Measurements from ENCODE around the gene XRCC4.
A peak's percentile ranks its signal among the peaks of the same experiment; 100 is the strongest.
"Not testable (repeated sequence)": the region's sequence is repeated elsewhere in the genome, so short reads cannot be mapped to it uniquely, and the experiment has no call there.

The XRCC4 gene

DNA sequence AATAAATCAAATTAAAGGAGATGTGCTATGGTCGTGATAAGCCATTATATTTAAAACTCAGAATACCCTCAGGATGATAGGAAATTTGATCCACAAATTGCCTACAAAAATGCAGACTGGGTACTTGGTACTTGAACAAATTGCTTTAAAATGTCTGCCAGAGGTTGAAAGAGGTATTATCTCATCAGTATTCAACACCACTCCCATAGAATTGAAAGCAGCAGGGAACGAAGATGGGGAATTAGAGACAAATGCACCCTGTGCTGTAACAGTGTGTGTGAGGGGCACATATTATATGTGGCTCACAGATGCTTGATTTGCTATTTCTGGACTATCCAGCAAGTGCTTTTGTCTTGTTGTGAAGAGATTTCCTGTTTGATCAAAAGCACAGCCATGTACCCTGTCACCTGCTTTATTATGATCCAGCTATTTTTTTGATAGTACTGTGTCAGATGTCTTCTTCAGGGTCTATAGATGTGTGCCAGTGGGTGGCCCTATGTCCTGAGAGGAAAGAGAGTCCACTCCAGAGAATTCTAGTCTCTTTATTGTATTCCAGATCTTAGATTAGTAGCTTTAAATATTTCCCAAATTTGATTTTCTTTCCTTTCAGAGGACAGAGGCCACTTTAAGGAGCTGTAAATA, 120.1 kb downstream of the XRCC4 start:
- DNase-seq, result no peak

DNA sequence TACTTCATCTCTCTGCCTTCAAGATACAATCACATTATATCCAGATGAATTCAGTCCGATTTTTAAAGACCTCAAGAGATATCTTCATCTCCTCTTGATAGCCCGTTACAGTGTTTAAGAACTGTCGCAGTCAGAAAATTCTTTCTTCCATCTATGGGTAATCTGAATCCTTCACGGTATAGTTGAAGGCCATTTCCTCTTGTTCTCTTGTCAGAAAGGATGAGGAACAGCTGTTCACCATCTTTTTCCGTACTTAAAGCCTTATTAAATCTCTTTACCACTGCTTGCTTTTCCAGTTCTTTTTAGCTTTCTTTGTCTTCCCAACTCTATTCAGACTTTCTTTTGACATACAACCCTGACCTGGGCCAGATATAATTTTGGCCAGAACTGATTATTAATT, 121.8 kb downstream of the XRCC4 start:
- DNase-seq, result no peak

DNA sequence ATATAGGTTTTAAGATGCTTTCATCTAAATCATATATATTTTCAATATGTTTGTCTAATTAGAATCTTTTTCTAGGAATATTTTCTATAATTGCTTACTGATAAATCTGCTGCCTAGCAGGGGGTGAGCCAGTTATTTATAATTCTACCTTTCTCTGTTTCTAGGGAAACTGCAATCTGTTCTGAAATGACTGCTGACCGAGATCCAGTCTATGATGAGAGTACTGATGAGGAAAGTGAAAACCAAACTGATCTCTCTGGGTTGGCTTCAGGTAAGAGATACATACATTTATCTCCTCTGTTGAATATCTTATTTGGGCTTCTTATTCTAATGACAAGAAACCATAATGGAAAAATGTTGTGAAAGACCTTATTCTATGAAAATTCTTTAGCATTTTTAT, 127.3 kb downstream of the XRCC4 start:
- no peak for DNase-seq

DNA sequence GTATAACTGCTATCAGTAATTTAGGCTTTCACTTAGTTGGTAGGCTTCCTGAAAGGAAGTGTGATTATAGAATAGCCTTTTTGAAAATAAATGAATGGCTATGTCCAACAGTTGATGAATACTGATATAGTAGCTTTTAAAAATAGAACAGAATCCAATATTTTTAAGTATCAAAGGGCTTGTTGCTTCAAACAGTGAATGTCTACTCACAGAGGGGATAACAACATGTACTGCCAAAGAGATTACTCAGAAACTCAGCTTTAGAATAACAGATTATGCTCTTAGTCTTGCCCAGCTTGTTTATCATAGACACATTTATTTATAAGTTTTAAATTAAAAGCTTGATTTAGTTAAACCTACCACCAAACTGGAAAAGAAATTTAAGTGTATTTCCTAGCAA, 132.6 kb downstream of the XRCC4 start:
- no peak for DNase-seq

DNA sequence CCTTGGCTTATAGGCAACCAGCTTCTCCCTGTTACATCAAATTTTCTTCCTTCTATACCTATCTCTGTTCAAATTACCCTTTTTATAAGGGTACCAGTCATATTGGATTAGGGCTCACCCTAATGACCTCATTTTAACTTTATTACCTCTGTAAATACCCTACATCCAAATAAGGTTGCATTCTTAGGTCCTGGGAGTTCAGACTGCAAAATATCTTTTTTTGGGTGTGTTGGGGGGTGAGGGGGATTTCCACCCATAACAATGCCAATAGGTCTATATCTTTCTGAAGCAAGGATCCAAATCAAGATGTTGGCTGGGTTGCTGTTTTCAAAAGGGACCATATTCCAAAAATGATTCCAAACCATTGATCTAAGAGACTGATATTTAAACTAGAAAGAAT, 141.7 kb downstream of the XRCC4 start:
- DNase-seq, result no peak

DNA sequence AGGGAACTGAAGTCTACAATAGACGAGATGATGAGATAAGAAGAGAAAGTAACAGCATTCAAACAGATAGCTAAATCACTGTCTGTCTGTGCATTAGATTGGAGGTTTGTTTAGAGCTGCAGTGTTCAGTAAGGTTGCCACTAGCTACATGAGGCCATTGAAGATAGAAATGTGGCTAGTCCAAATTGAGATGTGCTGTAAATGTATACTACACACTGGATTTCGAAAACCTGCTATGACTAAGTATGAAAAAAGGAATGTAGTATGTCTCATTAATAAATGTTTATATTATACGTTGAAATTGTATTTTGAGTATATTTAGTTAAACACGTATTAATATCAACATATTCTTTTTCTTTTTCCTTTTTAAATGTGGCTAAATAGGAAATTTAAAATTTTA, 142.1 kb downstream of the XRCC4 start:
- DNase-seq, result peak; percentile 5

DNA sequence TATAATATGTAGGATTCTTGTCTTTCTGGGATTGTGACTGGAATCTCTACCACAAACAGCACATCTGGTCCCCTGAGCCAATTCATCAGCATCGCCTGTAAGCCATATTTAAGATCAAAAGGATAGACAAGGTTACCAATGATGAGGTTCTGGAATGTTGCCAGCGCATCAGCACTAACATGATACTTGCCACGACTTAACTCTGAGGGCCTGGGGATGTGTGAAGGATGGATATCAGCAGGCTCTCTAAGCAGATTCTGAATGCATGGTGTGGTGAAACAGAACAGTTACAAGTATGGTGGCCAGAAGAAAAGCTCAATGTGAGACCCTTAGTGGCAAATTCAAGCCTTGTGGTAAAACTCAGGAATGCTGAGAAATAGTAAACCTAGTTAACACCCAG, 143.0 kb downstream of the XRCC4 start:
- peak; percentile 5 for DNase-seq

DNA sequence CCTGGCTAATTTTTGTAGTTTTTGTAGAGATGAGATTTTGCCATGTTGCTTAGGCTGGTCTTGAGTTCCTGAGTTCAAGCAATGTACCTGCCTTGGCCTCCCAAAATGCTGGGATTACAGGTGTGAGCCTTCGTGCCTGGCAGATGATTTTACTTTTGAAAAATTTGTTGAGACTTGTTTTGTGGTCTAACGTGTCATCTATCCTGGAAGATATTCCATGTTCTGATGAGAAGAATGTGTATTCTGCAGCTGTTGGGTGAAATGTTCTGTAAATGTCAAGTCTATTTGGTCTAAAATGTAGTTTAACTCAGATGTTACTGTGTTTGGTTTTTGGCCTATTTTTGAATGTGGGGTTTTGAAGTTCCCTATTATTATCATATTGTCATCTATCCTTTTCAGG, 145.6 kb downstream of the XRCC4 start:
- DNase-seq, result no peak

DNA sequence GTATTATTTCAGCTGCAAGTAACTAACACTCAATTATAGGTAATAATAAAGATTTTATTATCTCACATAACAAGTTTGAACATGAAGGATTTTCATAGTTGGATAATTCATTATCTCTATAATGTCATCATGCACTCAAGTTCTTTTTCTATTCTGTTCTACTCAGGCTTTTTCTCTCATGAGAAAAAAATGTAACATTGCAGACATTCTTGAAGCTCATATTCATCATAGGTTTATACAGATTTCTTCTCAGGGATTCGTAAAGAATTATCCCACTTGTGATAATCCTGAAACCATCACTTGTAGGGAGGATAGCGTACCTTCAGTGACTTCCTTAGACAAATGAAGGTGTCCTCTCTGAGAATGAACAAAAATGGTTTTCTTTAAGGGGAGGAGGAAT, 150.3 kb downstream of the XRCC4 start:
- DNase-seq, result no peak

DNA sequence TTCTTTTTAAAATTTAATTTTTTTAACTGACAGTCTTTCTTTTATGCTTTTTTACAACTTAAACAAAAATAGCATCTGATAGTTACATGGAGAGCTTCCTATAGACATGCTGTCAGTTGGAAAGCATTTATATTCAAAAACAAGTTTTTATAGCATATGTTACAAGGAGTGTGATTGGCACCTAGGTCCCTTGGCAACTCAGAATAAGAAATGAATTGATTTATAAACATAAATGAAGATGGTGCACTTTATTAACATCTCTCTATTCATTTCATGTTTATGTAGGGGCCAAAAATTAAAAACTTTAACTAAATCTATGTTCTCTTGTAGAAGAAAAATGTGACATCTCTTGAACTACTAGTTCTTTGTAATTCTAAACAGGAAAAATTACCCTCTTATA, 153.2 kb downstream of the XRCC4 start:
- no peak for DNase-seq

DNA sequence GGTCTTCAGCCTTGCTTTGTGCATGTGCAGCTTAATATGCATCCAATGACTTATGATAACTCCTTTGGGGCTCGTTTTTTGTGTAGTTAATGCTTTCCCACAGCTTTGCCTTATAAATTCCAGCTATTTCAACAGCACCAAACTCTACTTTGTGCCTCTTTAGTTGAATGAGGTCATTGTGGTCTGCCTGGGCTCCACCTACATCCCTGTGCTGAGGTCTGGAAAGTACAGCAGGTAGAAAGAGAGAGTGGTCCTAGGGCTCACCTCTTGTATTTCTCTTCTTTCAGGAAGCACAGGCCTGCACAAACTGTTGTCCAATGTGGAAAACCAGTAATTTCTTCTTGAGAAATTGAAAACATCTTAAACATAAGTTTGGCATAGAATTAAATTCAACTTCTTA, 167.2 kb downstream of the XRCC4 start:
- DNase-seq, result no peak

DNA sequence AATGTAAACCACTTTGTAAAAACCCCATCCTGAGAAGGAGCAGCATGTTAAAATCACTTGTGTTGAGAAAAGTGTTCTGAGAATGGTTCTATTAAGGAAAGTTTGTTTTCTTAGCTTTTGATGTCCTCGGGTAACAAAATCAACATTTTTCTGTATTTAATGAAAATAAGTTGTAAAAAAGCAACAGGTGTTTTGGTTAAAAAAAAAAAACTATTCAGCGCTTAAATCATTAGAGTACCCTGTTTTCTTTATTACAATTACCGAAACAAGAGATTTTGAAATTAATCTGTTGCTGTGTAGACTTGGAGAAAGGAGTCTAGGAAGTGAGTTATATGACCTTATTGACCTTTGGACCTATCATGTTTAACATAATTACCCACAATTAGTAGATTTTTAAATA, 167.7 kb downstream of the XRCC4 start:
- no peak for DNase-seq

DNA sequence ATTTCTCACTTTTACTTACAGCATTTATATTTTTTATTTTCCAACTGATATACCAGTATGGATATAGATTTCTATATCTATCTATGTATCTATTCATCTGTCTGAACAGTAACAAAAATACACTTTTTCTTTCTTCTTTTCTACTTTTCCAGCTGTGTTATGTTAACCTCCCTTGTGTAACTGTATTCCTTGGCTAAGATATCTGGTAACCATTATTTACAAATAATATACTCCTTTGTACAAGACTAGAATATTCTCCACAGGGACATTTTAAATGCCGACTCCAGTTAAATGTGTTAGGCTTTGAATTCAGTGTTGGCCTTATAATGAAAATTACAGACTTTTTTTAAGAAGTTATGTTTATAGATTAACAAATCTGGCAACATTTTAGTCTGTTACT, 168.7 kb downstream of the XRCC4 start:
- DNase-seq, result no peak

DNA sequence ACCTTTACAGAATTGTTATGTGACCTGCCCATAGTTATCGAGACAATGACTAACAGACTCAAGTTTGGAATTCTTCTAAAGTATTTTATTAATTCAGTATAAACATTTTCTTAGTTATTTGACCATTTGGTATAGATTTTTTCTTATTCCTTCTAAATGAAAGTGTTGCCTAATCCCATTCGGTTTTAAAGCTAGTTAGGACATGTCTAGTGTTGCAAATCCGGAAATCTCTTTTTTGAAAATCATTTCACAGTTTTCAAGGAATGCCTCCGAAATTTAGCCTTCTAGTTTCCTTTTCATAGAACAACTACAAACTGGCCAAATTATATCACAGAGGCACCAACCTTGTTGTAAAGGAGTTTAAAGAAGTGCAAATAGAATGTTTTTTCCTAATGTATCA, 171.8 kb downstream of the XRCC4 start:
- no peak for DNase-seq

DNA sequence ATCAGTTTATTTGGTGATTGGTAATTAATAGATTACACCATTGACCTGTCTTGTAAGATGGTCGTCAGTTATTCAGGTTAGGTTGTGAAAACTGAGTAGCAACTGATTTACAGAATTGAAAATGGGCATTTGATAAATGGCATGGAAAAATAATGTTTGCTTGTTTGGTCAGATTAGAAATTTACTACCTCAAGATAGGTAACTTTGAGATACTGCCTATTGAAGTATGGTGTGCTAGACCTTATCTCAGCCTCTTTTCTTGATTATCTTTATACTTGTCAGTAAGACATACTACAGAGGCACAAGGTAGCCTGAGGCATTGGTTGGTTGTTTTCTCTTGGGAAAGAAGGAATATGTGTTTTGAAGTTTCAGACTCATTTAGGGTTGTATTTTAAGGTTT, 174.5 kb downstream of the XRCC4 start:
- DNase-seq, result no peak

DNA sequence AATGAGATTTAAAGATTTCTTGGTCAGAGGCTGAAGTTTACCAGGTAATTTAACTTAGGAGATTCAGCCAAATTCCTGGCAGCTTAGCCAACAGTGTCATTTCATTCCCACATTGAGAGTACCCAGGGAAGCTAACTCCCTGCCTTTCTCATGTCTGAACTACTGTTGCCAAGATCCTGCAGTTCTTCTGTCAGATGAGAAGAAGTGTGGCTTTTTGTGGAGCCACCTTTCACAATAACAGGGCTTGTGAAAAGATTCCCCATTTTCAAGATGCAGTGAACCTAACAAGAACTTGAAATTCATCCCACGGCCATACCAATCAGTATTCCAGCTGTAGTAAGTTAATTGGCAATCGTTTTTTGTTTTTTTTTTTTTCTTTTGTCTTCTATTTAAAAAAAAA, 176.4 kb downstream of the XRCC4 start:
- no peak for DNase-seq

DNA sequence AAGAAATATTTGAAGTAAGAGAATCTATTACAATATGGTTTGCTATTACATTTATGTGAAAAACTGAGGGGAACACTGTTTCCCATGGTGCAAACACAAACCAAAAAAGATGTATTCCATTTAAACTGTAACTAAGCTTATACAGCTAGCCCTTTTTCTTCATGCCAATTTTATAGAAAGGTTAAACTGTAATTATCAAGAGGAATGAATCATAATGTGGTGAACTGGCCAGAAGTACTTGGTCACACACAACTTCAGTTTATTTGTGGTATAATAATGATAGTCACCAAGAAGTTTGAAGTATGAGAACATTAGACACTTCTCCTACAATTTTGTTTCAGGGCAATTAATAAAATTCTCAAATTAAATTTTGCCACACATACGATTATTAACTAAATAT, 177.9 kb downstream of the XRCC4 start:
- DNase-seq, result no peak

DNA sequence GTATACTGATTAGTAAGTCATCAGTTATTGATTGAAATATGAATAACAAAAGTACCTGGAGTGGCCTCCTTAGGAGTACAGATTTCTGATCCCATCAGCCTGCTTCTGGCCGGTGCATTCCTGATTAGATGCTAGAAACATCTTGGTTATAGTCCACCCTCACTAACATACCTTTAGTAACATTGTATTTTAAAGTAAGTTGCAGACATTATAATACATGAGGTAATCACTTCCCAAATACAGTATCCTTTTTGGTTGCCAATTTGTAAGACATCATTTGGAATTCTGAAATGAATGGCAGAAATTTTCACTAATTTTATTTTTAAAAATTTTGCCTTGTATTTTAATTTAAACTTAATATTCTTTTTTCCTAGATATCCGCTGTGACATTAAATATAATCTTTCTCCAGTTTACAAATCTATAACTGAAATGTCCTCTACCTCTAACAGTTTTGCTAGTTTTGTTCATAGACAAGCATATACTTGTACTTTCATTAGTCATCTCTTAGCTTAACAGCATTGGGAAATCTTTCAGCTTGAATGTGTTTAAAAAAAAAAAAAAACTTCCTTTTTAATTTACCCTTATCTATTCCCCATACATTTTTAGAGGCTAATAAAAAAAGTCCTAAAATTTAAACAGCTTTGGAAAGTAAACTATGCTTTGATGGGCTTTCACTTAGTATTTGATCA, 178.9 kb downstream of the XRCC4 start:
- DNase-seq, result no peak

DNA sequence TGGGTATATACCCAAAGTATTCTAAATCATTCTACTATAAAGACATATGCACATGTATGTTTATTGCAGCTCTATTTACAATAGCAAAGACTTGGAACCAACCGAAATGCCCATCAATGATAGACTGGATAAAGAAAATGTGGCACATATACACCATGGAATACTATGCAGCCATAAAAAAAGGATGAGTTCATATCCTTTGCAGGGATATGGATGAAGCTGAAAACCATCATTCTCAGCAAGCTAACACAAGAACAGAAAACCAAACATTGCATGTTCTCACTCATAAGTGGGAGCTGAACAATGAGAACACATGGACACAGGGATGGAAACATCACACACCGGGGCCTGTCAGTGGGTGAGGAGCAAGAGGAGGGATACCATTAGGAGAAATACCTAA, 180.3 kb downstream of the XRCC4 start:
- DNase-seq, result not testable (repeated sequence)

DNA sequence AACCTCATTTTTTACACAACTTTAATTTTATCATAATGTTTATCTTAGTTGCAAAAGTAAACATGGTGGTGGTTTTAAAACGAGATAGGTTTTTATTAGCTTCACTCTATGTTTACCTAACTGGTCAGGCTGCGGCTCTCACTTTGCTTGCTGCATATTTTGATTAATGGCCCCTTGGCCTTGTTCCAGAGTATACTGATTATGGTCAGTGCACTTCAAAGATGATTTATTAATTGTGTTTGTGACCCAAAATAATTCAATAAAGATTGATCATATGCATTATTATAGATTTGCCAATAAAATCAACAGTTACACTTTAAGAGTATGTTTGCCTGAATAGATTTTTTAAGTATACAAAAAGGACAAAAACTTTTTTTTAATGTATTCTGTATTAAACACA, 188.0 kb downstream of the XRCC4 start:
- no peak for DNase-seq

DNA sequence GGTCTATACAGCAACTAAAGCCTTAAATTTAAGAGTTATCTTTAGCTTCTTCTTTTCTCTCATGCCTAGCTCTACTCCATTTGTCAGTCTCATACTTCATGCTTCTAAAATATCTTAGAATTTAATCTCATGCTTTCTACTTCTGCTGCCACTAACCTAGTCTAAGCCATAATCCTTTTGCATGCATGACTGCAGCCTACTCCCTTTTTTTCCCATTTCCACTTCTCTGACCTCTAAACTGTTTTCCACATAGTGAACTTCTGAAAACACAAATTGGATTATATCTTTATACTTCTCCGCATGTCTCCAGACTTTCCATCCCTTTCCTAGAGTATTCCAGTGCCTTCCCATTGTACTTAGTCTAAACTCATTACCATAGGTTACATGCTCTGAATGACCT, 193.0 kb downstream of the XRCC4 start:
- DNase-seq, result no peak

DNA sequence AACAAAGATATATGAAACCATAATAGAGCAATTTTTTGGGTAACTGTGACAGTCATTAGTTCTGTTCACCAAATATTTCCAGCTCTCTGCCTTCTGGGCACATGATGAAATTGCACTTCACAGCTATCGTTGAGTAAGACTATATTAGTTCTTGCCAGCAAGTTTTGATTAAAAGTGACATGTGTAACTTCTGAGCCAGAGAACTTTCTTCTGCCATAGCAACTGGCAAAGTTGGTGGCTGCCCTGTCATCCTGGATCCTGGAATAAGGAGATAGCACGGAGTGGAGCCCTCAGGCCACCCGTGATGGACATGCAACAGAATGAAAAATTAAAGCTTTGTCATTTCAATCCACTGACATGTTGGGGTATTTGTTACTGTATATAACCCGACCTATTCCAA, 199.8 kb downstream of the XRCC4 start:
- DNase-seq, result no peak

DNA sequence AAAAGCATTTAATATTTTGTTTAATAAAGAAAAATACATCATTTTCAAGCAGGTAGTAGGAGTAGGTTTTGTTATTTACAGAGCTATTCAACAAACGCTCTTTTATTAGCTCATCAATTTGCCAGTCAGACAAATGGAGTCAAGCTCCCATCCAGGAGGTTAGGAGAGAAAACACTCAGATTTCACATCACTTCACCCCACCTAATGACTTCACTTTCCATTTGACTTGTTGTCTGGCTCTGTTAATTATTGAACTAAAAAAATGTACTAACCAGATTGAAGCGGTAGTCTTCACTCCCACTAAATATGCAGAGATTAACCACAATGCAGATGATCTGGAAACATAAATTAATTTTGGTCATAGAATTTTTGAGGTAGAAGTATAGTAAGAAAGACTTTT, 200.6 kb downstream of the XRCC4 start:
- no peak for DNase-seq

DNA sequence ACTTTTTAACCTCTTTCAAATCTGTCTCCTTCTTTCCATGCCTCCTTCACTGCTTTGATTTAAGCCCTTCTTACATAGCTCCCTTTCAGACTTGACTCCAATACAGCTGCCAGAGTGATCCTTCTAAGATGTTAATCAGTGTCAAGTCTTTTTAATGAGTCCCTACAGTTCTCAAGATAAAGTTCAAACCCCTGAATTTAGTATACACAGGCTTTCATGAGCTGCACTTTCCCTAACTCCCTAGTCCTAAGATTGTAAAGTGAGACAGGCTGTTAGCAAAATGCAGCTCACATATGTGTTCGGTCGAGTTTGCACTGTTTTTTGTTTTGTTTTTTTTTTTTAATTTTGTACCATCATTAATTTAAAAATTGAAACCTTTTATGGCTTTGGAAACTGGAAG, 203.8 kb downstream of the XRCC4 start:
- DNase-seq, result no peak

DNA sequence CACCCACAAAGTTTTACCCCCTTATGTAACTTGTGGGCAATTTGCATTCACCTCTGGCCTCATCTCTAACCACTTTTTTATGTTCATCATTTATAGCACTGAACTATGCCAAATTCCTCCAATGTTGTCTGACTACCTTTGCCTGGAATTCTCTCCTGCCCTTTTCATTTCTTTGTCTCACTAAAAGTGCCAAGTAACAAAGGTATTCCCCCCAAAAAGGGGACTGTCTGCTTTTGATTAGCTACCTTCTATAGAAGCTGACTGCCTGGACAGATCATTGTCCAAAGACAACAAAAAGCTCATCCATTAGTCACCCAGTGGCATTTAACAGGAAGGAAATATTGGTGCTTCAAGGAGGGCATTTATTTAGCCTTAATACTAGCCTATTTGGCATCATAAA, 204.3 kb downstream of the XRCC4 start:
- no peak for DNase-seq
